Activated T-cell treated with anti-CD3 and anti-CD28 coated beads for 1 hour (primary cell): ENCODE measurements around the gene ARFGAP2.

Source experiments
- DNase-seq: peaks from one replicate; pipeline ENCODE4 v3.0.0-alpha.2; 2020; ENCODE audit warnings: low read depth

The ARFGAP2 gene

DNA sequence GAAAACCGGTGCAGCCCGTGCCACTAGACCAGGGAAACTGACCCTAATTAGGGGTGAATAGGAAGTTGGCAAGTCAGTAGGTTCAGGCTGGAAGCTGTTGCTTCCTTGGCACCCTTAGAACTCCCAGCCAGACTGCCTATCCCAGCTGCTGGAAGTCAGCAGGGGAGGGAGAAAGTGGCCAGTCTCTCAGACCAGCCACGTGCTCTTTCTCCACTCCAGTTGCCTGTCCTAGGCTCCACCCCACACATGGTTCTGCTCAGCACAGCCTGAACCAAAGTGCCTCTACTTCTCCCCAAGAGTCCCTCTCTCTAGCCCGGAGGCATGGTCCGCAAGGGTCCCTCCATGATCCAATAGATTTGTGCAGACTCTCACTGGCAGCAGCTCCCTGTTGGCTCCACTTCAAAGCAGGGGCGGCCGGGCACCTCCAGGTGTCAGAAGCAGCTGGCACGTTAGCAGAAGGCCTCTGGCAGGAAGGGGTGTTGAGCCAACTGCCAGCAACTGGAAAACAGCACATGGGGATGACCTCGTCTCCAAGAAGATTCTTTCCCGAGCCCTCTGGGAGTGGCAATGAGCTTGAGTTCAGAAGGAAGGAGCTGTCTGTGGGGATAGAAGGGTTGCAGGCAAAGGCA, 27.7 kb downstream of the ARFGAP2 start:
- no peak for DNase-seq

DNA sequence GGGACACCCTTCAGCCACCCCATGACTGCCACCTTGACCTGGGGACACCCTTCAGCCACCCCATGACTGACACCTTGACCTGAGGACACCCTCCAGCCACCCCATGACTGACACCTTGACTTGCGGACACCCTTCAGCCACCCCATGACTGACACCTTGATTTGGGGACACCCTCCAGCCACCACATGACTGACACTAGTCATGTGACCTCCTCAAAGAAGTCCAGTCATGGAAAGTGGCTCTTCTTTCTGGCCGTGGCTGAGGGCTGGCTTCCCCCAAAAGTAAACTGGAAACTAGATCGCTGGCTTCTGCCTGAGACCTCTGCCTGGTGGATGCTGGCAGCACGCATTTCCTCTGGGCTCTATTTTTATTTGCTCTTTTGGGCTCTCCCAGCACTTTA, 28.4 kb downstream of the ARFGAP2 start:
- no peak for DNase-seq

DNA sequence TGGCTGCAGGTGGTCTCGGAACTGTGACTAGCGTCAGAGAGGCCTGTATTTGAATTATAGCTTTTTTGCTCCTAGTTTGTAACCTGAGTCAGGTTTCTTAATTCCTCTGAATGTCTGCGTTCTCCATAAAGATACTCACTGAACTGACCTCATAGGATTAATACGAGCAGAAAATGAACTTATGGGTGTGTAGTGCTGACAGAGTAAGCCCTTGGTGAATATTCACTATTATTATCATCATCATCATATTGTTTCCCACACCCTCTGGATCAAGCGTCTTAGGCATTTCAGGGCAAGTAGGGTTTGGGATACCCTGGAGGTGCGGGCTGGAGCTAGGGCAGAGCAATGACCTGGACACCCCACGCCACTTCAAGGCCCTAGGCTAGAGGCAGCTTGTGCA, 29.0 kb downstream of the ARFGAP2 start:
- no peak for DNase-seq

DNA sequence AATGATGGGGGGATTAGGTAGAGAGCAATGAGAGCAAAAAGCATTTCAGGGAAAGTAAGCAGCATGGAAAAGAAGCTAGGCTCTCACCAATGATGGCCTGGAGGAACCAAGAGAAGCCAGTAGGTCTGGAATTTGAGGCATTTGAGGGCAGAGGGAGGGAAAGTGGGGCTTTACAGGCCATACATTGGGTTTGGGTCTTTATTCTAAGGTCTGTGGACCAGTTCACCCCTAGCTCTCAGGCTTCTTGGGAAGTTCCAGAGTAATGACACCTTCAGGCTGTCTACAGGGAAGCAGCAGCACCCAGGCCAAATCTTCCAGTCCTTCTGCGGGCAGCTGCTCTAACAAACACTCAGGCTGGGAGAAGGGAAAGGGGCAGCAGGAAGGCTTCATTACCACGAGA, 29.4 kb downstream of the ARFGAP2 start:
- no peak for DNase-seq

DNA sequence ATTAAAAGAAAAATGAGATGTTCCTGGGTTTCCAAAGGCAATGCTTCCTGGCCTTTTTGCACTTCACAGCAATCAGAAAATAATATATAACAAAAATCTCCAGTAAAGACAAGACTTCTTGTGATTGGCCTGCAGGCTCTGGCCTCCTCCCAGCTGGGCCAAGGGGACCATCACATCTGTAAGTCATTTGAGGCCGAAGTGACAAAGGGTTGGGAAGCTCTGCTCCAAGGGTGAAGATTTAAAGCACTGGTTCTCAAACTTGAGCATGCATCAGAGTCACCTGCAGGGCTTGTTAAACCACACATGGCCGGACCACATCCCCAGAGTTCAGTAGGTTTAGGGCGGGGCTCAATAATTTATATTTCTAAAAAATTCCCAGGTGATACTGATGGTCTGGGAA, 32.1 kb downstream of the ARFGAP2 start:
- DNase-seq: no peak

DNA sequence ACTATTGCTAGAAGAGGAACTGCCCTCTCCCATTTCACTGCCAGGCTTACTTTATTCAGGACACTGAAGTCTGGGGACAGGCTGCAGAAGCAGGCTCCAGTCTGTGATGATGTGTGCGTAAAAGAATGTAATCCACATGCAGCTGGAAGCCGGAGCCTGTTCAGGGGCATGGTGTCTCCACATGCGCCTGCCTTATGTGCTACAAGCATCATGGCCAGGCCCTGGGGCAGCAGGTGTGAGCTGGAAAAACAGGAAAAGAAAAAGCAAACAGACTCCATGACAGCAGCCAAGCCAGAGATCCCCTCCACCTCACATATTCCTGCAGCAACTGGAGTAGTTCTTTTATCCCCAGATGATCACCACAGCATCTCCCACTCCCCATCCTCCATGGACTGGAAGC, 33.4 kb downstream of the ARFGAP2 start:
- no peak for DNase-seq

DNA sequence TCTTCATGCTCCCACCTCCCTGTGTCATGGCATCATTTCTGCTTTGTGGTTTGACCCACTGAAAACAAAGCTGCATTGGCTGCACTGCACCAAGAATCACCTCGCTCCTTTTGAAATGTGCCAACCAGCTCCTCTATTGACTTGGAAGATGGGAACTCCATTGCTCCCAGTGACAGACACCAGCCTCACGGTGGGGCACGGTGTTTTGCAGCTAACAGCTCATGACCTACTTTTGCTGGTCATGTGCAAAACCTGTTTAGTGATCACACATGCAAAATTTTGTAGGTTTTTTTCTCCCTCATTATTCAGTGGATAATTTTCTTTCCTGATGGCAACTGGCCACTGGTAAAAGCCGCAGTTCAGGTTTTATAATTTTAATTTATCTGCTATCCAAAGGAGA, 36.8 kb downstream of the ARFGAP2 start:
- no peak for DNase-seq

DNA sequence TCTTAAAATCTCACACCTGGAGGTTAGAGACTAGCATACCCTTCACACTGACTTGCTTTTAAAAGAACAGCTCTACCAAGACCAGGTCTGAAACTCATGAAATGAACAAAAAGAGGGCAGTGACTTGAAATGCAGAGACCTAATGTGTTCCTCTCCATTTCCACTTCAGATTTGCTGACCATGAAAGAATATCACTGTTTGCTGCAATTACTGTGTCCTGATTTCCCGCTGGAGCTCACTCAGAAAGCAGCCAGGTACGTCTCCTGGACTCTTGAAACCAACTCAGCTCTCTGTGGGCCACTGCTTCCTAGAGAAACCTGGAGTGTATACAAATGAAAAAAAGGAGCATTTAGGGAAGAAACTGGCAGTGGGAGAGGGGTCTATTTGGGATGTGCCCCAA, 39.2 kb downstream of the ARFGAP2 start:
- DNase-seq: no peak

DNA sequence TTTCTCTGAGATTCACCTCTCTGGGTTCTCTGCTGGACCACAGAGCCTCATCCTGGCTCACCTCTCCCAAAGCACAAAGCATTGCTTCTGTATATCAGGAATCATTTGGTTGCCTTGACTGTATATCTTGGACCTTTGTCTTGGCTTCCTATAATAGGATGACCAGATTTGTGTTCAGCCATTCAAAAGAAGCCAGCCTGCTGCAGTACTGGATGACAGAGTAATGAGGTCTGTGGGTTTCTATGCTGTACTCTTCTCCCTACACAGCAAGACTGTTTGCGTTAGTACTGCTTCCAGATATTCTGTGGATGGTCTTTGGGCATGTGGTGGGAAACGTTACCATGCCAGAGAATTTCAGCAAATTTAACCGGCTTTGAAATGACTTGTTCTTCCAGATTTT, 39.8 kb downstream of the ARFGAP2 start:
- no peak for DNase-seq

DNA sequence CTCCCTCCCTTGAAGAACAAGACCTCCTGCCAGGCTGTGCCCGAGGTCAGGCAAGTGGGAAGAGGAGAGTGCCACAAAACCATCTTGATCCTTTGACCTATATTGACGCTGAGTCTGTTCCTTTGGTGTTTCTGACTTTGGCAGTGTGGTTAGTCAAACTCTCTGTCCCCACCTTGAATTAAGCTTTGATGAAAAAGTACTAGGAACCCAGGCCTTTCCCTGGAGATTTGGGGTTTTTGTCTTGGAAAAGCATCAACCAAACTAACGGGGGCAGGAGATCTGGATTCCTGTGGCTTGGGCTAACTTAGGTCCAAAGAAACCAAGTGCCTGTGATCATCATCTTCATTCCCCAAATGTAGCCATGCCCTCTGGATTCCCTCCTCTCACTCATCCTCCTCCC, 40.4 kb downstream of the ARFGAP2 start:
- DNase-seq: no peak

DNA sequence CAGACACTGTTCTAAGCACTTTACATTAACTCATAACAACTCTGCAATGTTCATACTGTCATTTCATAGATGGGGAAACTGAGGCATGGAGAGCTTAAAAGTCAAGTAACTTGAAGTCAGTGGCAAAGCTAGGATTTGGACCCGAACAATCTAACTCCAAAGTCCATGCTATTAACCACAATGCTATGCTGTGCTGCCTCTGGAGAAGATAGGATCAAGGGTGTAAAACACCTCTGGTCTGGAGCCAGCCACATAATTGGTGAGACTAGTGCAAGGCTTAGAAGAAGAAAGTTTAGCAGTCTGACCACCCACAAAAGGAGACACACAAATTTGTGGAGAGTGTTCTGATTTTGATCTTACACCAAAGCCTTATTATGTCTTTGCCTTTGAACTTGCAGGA, 43.7 kb downstream of the ARFGAP2 start:
- no peak for DNase-seq

DNA sequence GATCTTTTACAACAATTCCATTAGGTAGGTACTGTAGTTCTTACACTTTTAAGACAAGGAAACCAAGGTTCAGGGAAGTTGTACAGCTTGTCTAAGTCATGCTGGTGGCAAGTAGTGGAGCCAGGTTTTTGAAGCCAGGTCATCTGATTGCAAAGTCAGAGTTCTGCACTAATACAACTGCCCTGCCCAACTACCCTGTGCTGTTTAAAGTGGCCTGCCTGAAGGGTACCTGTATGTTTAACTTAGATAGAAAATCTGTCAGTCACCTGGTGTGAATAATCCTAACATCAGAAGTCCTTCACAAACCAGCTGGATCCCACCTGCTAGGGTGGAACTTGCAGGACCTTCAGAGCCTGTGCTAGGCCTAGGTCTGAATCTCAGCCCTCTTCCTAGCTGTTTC, 44.2 kb downstream of the ARFGAP2 start:
- no peak for DNase-seq

DNA sequence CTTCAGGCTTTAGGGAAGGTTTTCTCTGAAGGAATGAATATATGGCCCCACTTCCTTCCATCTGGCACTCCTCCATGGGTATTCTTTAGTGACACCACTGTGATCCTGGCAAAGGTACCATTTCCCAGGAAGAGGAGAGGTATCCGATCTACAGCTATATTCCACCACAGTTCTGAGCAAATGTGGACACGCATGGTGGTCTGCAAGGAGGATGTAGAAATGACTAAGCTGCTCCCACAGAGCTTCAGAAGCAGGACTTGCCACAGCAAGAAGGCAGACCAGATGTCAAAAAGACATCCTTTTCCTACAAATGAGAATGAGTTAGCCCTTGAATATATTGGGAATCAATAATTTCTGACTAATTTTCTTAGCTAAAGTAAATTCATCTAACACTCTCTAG, 45.5 kb downstream of the ARFGAP2 start:
- no peak for DNase-seq

DNA sequence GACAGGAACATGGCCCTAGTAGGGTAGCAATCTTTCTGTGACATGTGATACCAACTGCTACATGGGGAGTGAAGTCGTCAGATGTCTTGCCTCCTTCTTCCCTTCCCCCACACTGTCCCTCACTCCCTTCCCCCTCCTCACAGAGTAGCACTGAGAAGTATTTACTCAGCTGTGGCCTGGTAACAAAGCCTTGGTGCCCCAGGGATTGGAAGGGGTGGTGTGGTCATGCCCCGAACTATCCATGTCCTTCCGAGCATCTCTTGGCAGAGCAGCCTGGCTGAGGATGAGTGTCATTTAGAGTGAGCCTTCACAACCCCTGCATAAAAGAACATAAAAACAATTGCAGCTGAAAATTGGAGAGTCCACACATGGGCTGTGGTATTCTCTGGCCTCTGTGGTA, 46.1 kb downstream of the ARFGAP2 start:
- no peak for DNase-seq

DNA sequence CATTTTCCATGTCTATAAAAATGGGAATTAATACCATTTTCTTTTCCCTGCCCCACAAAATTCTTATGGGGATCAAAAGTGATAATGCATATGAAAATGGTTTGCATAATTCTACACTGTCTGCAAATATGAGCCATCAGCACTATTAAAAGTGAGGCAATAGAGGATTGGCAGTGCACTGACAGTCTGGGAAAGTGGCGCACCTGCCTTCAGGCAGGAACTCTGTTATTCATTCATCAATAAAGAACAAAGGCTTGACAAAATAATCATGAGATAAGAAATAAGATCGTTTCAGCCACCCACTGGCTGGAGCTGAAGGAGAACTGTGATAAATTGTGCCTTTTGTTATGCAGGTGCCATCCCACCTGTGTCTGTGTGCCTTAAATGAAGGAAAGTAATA, 49.5 kb downstream of the ARFGAP2 start:
- no peak for DNase-seq

DNA sequence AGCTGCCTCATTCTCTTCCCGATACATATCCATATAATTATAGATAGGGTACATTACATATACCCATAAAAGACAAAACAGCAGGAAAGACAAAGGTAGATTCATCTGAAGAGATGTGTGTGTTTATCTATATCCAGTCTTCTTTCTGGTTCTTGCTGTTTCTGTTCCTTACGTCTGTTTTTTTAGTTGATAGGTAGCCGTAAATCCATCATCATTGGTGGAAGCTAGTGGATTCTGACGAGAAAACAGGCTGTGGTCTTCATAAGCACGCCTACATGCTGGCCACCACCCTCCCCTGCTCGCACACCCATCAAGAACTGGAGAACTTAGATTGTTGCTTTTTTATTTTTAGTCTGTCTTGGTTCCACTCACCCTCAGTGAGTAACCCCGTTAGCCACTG, 51.6 kb downstream of the ARFGAP2 start:
- no peak for DNase-seq

DNA sequence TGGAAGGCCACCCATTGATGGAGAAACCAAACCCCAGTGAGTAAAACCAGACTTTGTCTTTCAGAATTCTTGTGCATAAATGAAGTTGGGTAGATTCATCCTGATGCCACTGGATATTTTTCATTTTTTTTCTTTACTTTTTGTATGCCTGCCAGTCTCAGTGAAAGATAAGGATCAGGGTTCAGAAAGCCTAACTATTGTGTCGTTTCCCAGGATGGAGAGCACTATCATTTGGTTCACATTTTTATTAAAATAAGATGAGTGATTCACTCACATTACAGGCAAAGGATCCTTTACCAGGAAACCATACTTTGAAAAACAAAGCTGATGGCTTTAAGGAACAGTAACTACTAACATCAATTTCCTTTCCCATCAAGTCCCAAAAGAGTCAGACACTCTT, 52.0 kb downstream of the ARFGAP2 start:
- no peak for DNase-seq

DNA sequence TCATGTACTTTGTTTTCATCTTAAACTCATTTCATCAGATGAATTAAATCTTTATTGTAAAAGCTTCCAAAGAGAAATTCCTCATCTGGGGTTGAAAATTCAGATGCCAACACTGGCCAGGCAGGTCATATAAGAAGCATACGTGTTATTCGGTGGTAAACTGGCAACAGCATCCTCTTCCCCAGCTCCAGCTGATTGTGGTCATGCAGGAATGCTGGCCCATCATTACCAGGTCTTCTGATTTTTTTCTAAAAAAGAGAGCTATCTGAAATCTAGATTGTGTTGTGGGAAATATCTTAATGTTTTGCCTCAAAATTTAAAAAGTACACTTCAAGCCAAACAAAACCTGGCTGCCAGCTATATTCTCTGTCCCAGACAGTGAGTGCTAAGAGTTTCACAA, 53.6 kb downstream of the ARFGAP2 start:
- DNase-seq: no peak

DNA sequence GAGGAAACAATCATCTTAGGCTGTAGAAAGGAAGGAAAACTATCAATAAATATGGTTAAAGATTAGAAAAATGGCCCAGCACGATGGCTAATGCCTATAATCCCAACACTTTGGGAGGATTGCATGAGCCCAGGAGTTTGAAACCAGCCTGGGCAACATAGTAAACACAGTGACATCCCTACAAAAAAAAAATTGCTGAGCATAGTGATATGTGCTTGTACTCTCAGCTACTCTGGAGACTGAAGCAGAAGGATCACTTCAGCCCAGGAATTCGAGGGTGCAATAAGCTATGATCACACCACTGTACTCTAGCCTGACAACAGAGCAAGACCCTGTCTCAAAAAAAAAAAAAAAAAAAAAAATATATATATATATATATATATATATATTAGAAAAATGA, 54.9 kb downstream of the ARFGAP2 start:
- DNase-seq: no peak

DNA sequence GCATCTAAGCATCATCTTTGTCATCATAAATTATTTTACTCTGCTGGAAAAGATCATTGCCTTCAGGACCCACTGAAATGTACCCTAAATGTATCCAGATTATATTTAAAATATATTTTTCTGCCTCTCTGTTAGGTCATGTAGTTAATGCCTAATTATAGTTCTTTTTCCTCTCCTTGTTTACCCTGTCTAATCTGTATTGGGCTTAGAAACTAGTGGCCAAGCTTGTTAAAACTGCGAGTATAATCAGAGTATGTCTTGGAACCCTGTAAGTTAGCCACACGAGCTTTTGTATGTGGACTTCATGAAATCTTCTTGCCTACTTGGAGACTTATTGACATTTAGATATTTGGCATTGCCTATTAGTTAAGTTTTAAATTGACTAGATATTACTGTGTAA, 55.6 kb downstream of the ARFGAP2 start:
- DNase-seq: no peak

DNA sequence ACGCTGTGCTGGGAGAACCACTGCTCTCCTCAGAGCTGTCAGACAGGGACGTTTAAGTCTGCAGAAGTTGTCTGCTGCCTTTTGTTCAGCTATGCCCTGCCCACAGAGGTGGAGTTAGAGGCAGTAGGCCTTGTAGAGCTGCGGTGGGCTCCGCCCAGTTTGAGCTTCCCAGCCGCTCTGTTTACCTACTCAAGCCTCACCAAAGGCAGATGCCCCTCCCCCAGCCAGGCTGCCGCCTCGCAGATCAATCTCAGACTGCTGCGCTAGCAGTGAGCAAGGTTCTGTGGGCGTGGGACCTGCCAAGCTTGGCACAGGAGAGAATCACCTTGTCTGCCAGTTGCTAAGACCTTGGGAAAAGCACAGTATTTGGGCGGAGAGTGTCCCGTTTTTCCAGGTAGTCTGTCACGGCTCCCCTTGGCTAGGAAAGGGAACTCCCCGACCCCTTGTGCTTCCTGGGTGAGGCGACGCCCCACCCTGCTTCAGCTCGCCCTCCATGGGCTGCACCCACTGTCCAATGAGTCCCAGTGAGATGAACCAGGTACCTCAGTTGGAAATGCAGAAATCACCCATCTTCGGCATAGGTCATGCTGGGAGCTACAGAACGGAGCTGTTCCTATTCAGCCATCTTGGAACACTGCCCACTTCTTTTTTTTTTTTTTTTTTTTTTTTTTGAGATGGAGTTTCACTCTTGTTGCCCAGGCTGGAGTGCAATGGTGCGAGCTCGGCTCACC, 57.6 kb downstream of the ARFGAP2 start:
- peak; percentile 44 for DNase-seq
